ENCODE measurements around the gene TBK1. TPM values are rescaled to one million over a fixed set of nuclear protein-coding genes. Genes with fewer than 3 reads are reported as not detected.
A peak's percentile ranks its signal among the peaks of the same experiment; 100 is the strongest.

The TBK1 gene
- total RNA-seq, 1 experiment from 2014 or later: 32.4 TPM

- ChIA-PET CTCF (no interaction called here), POLR2A (no interaction called here)
- DNase-seq (ENCODE audit: low read depth, low spot score) (no peak), ATAC-seq (0 out of 2 replicates have a peak, but pooled peaks have one; percentile 65)
- intact Hi-C loops (cut with micrococcal nuclease; ENCODE audit: unreplicated experiment): no loop called here
- Histone ChIP-seq H3K4me1 (ENCODE audit: control insufficient read depth, insufficient read depth, low read length) (peaks cover 16% of the 10 kb centered on the region), H3K27me3 (ENCODE audit: control insufficient read depth, insufficient read depth, low read length) (no peaks in the 10 kb centered on the region), H3K4me3 (ENCODE audit: low read depth in 2 of 2, low read length in 2 of 2) (no peak overlapping the region), H3K36me3 (ENCODE audit: control insufficient read depth, insufficient read depth, low read length) (peaks cover 60% of the 10 kb centered on the region), H3K9me3 (ENCODE audit: control insufficient read depth, insufficient read depth, low read depth, low read length) (no peaks in the 10 kb centered on the region), H3K27ac (ENCODE audit: low read length) (no peak overlapping the region)
- in situ Hi-C loops (cut with HindIII; ENCODE audit: low pct_unique_long_range_greater_than_20kb, low sequenced_read_pairs): no loop called here
- no TSS peak for BruUV-seq (replicated peaks)
- TF ChIP-seq CTCF (IDR thresholded peaks at IDR 0.05): no peak
Measured at GRCh38 chr12:64461634-64462414, 9.9 kb downstream of the TBK1 start.

GRCh38 chr12:64466178-64466577 lies 14.3 kb downstream of the TBK1 start:
- no peaks in the 10 kb centered on the region for H3K4me1 ChIP-seq (ENCODE audit: control insufficient read depth, insufficient read depth, low read length)
- ATAC-seq: no peak
- TF ChIP-seq CTCF (IDR thresholded peaks at IDR 0.05): no peak
- TF ChIP-seq SIN3A (IDR thresholded peaks at IDR 0.05; ENCODE audit: borderline replicate concordance, insufficient read depth, low read depth, low read length): no peak
- TF ChIP-seq TCF7L2 (IDR thresholded peaks at IDR 0.05; ENCODE audit: low read depth, low read length): no peak
- TF ChIP-seq REST (IDR thresholded peaks at IDR 0.05; ENCODE audit: insufficient read depth in 1 of 2, low read depth in 2 of 2, low read length in 1 of 2): no peak
- no peak for TF ChIP-seq POLR2AphosphoS5 (IDR thresholded peaks at IDR 0.05; ENCODE audit: low read depth, low read length)
- H3K27ac ChIP-seq (ENCODE audit: low read length): no peak overlapping the region
- H3K4me3 ChIP-seq (ENCODE audit: low read depth in 2 of 2, low read length in 2 of 2): no peak overlapping the region
- CTCF ChIA-PET: no interaction called here
- POLR2A ChIA-PET: no interaction called here
- H3K36me3 ChIP-seq (ENCODE audit: control insufficient read depth, insufficient read depth, low read length): peaks cover 64% of the 10 kb centered on the region
- no TSS peak for BruUV-seq (replicated peaks)
- H3K9me3 ChIP-seq (ENCODE audit: control insufficient read depth, insufficient read depth, low read depth, low read length): no peaks in the 10 kb centered on the region
- in situ Hi-C loops (cut with HindIII; ENCODE audit: low pct_unique_long_range_greater_than_20kb, low sequenced_read_pairs): no loop called here
- no peak for DNase-seq (ENCODE audit: low read depth, low spot score)
- intact Hi-C loops (cut with micrococcal nuclease; ENCODE audit: unreplicated experiment): no loop called here
- no peaks in the 10 kb centered on the region for H3K27me3 ChIP-seq (ENCODE audit: control insufficient read depth, insufficient read depth, low read length)

Measured in Panc1 (cell line).